Ovary (tissue), 9 donors: Measurements from ENCODE around the gene HMG20A. TPM values are rescaled to one million over a fixed set of nuclear protein-coding genes. Genes with fewer than 3 reads are reported as not detected.

Experiments
- DNase-seq, 5 donors: peaks; one replicate each; pipeline ENCODE4 v3.0.0-alpha.2; 2019 to 2020
- H3K27ac ChIP-seq, 2 donors: fragments of 200-600 bp; one replicate each; pipeline versions ENCODE4 v1.5.1 to v1.8.0; 2019 to 2022
- H3K27me3 ChIP-seq: fragments of 200-600 bp; one replicate; pipeline ENCODE4 v1.8.0; 2022
- H3K36me3 ChIP-seq: fragments of 200-600 bp; sonication (generic); one replicate; pipeline ENCODE4 v1.5.1; 2019
- H3K4me1 ChIP-seq: one replicate; pipeline ENCODE4 v1.8.1; 2013; ENCODE audit warnings: mild to moderate bottlenecking, moderate library complexity; ENCODE audit not compliant: insufficient read depth
- H3K4me3 ChIP-seq: fragments of 200-600 bp; sonication (generic); one replicate; pipeline ENCODE4 v1.5.1; 2017
- H3K9me3 ChIP-seq, 2 donors: fragments of 200-600 bp in 1 of 2; sonication (generic) in 1 of 2; one replicate each; pipeline versions ENCODE4 v1.5.1 to v1.8.1; 2013 to 2019; ENCODE audit warnings: mild to moderate bottlenecking in 1 of 2, moderate library complexity in 1 of 2
- EP300 ChIP-seq: sonication (generic); formaldehyde crosslinking; IDR thresholded peaks from one replicate; pipeline ENCODE4 v1.6.1; 2017; ENCODE audit warnings: antibody characterized with exemption
- POLR2A ChIP-seq: fragments of 450-650 bp; IDR thresholded peaks from one replicate; pipeline ENCODE4 v1.6.1; 2017; ENCODE audit warnings: antibody characterized with exemption, mild to moderate bottlenecking, moderate library complexity
- WGBS, 3 donors: extraction: QIAGEN DNeasy Blood & Tissue Kit in 1 of 3; methylation state at CpG; one replicate each; pipeline versions ENCODE4 v1.1.5 to v1.1.7; 2013 to 2017; 5-methylcytosine and 5-hydroxymethylcytosine counted together
- intact Hi-C, 4 donors: fragments of 100-400 bp; cut with DNase I; formaldehyde crosslinking; loops; one replicate each; pipeline versions ENCODE4 v1.11.0 to v1.15.1; 2022 to 2023
- polyA plus RNA-seq, 2 donors: library from polyadenylated mRNA; stranded (reverse); fragments of 200-250 nt in 1 of 2; fragments of 350-450 nt in 1 of 2; fragmentation: Illumina TruSeq in 1 of 2; extraction: RNeasy Lipid Tissue Mini Kit (QIAGEN cat#74804) in 1 of 2; gene quantifications; one replicate each; pipeline ENCODE4 v1.2.3, GENCODE V29; 2013 to 2014
- total RNA-seq, 7 donors: library from RNA; depleted of rRNA in 2 of 7; stranded (reverse); fragments of >200 nt in 2 of 7; fragmentation: NEBNext Ultra II Directional in 3 of 7; extraction: Animal tissue kit (Norgen Biotek cat#: 25700) in 3 of 7; gene quantifications; one replicate each; pipeline versions ENCODE4 v1.1.0 to v1.2.4, GENCODE V29; 2016 to 2023
- TF ChIP-seq, protein P1 (sequence below), 3 donors: fragments of 450-650 bp in 2 of 3; fragments of 200-600 bp in 1 of 3; IDR thresholded peaks; one replicate each; pipeline versions ENCODE4 v1.5.1 to v1.8.0; 2016 to 2022; ENCODE audit warnings: antibody characterized with exemption in 3 of 3, mild to moderate bottlenecking in 1 of 3
- donor health status: DM: no; HTN: no; CAD: no; lungs with moderate emphysema.
- donor health status: DM: no; HTN: no; CAD: no.
- donor health status: Bipolar disorder and iron deficiency.
- donor health status: DM: yes; HTN: yes; CAD: no.
- donor health status: DM: no; HTN: no; CAD: no.
- donor health status: DM: yes; HTN: yes; CAD: no.

Gene HMG20A
- total and polyA plus RNA-seq, 9 donors = 18.2 to 53.4 (median 34.9) TPM

DNA sequence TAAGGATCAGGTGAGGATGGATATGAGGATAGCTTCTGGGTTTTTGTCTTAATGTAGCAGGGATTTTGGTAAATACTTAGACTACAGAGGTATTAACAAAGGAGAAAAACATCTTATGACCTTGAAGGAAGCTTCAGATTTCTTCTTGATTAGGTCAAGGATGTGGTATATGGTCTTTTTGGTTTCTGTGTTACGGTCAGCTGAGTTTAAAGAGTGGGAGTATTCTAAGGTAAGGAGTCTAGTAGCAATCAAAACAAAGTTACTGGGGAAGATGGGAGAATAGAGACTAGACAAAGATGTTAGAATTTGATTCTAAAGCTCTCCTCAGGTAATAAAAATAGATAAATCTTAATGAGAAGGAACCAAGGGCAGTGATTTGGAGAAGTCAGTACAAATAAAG lies 6.2 kb downstream of the HMG20A start:
- intact Hi-C loops = no loop called here
- H3K9me3 ChIP-seq = no peaks in the 10 kb centered on the region
- H3K27me3 ChIP-seq = no peaks in the 10 kb centered on the region
- H3K27ac ChIP-seq = no peak overlapping the region
- no peak for DNase-seq
- H3K4me1 ChIP-seq = no peaks in the 10 kb centered on the region
- H3K4me3 ChIP-seq = no peak overlapping the region
- no peaks in the 10 kb centered on the region for H3K36me3 ChIP-seq
- TF ChIP-seq, protein P1, sequence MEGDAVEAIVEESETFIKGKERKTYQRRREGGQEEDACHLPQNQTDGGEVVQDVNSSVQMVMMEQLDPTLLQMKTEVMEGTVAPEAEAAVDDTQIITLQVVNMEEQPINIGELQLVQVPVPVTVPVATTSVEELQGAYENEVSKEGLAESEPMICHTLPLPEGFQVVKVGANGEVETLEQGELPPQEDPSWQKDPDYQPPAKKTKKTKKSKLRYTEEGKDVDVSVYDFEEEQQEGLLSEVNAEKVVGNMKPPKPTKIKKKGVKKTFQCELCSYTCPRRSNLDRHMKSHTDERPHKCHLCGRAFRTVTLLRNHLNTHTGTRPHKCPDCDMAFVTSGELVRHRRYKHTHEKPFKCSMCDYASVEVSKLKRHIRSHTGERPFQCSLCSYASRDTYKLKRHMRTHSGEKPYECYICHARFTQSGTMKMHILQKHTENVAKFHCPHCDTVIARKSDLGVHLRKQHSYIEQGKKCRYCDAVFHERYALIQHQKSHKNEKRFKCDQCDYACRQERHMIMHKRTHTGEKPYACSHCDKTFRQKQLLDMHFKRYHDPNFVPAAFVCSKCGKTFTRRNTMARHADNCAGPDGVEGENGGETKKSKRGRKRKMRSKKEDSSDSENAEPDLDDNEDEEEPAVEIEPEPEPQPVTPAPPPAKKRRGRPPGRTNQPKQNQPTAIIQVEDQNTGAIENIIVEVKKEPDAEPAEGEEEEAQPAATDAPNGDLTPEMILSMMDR (IDR thresholded peaks at IDR 0.05) = no peak
- 81 to 94% (median 89%) methylated on average over 1 of the region's 1 CpG for WGBS, 3 donors

DNA sequence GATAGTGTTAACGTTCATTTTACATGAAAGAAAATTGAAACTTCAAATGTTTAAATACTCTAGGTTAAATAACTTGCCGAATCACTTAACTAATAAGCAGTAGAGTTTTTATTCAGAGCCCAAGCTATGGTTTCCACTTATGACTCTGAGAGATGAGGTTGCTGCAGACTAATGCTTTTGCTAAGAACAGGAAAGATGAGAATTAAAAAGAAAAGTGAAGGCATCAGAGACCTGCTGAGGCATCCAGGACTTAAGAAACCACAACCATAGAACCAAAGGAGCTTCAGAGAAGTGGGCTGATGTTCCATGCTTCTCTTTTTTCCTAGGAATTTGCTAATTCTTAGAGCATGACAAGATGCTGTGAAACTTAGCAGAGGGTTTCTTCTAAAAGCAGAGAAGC lies 9.5 kb downstream of the HMG20A start:
- H3K27ac ChIP-seq = no peak overlapping the region
- H3K4me3 ChIP-seq = no peak overlapping the region
- no peaks in the 10 kb centered on the region for H3K4me1 ChIP-seq
- no peaks in the 10 kb centered on the region for H3K9me3 ChIP-seq
- whole genome bisulfite sequencing, 3 donors = 84 to 87% (median 87%) methylated on average over 2 of the region's 2 CpGs
- intact Hi-C loops = no loop called here
- TF ChIP-seq POLR2A = no peak
- no peaks in the 10 kb centered on the region for H3K36me3 ChIP-seq
- DNase-seq = no peak
- H3K27me3 ChIP-seq = no peaks in the 10 kb centered on the region

DNA sequence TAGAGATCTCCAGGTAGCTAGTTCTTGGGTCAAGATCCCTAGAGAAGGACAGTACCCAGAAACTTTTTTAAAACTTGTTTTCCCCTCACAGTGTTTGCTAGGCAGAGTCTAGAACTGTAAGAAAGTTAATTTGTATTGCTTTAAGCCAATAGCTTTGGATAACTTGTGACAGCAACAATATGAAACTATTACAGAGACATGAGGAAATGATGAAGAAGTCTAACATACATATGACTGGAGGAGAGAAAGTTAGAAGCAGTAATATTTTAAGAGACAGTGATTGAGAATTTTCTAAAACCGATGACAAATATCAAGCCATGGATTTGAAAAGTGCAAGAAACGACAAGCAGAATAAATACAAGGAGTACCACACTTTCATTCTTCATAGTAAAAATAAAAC lies 10.0 kb downstream of the HMG20A start:
- TF ChIP-seq EP300 = no peak
- TF ChIP-seq POLR2A = no peak
- TF ChIP-seq, protein P1 (IDR thresholded peaks at IDR 0.05) = no peak
- no peaks in the 10 kb centered on the region for H3K9me3 ChIP-seq
- H3K36me3 ChIP-seq = no peaks in the 10 kb centered on the region
- no peak for DNase-seq
- H3K27ac ChIP-seq = no peak overlapping the region
- intact Hi-C loops = no loop called here
- no peaks in the 10 kb centered on the region for H3K27me3 ChIP-seq
- H3K4me3 ChIP-seq = no peak overlapping the region
- WGBS, 3 donors = 91 to 95% (median 95%) methylated on average over 2 of the region's 2 CpGs
- H3K4me1 ChIP-seq = no peaks in the 10 kb centered on the region

DNA sequence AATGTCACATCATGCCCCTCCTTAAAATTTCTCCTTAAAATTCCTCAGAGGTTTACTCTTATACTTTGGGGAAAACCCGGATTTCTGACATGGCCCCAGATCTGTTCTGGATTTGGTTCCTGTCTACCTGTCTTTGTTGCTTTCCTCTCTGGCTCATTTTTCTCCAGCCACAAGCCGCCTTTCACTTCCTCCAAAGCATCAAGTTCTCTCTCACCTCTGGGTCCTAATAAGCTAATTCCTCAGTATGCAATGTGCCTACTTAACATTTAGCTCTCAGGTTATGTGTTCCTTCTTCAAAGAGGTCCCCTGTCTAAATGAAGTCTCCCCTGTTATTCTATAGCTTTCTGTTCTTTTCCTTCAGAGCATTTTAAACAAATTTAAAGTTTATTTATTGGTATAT lies 16.1 kb downstream of the HMG20A start:
- H3K9me3 ChIP-seq = no peaks in the 10 kb centered on the region
- DNase-seq = no peak
- H3K4me1 ChIP-seq = no peaks in the 10 kb centered on the region
- 93 to 97% (median 94%) methylated on average over 2 of the region's 2 CpGs for WGBS, 3 donors
- H3K27ac ChIP-seq = no peak overlapping the region
- no peak overlapping the region for H3K4me3 ChIP-seq
- intact Hi-C loops = no loop called here
- H3K36me3 ChIP-seq = no peaks in the 10 kb centered on the region
- no peaks in the 10 kb centered on the region for H3K27me3 ChIP-seq
- TF ChIP-seq, protein P1 (IDR thresholded peaks at IDR 0.05) = no peak
- TF ChIP-seq EP300 = no peak
- TF ChIP-seq POLR2A = no peak

DNA sequence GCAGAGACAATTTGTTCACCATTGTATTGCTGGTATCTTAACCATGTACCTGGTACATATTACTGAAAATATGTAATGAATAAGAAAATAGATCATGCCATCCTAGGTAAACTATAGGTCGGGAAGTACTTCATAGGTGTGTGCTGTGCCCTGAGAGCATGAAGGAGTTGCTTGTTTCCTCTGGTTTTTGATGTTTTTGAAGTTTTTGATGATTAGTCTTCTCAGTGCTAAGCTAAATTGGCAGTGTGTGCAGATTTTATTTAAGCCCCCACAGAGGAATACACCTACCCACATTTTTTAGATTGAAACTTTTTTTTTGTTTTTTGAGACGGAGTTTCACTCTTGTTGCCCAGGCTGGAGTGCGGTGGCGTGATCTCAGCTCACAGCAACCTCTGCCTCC lies 16.6 kb downstream of the HMG20A start:
- H3K27ac ChIP-seq = no peak overlapping the region
- H3K4me3 ChIP-seq = no peak overlapping the region
- no peaks in the 10 kb centered on the region for H3K27me3 ChIP-seq
- TF ChIP-seq, protein P1 (IDR thresholded peaks at IDR 0.05) = no peak
- TF ChIP-seq EP300 = no peak
- no peak for TF ChIP-seq POLR2A
- H3K4me1 ChIP-seq = no peaks in the 10 kb centered on the region
- H3K36me3 ChIP-seq = no peaks in the 10 kb centered on the region
- intact Hi-C loops = no loop called here
- H3K9me3 ChIP-seq = no peaks in the 10 kb centered on the region
- no peak for DNase-seq
- WGBS, 3 donors = 93 to 97% (median 94%) methylated on average over 4 of the region's 4 CpGs
